ENCODE measurements around the gene SERTAD1. TPM values are rescaled to one million over a fixed set of nuclear protein-coding genes. Genes with fewer than 3 reads are reported as not detected.

Gene SERTAD1
- total RNA-seq, 1 experiment from 2014 or later = 12.3 TPM

GRCh38 chr19:40396886-40397567 is 28.8 kb downstream of the SERTAD1 start:
- no peak overlapping the region for H3K4me3 Mint-ChIP-seq (ENCODE audit: low read depth, unreplicated experiment)
- peaks cover 16% of the 10 kb centered on the region for H3K36me3 Mint-ChIP-seq (ENCODE audit: insufficient read depth, unreplicated experiment)
- DNase-seq = no peak
- CTCF ChIA-PET = interaction anchor here (1.1 kb wide), 1 partner anchor 16 kb away, joined by 3 read pairs; no protein-coding TSS in a partner anchor
- intact Hi-C loops (cut with micrococcal nuclease; ENCODE audit: unreplicated experiment) = no loop called here
- no peak for TF ChIP-seq CTCF (IDR thresholded peaks at IDR 0.05; ENCODE audit: unreplicated experiment)
- H3K9me3 Mint-ChIP-seq (ENCODE audit: low read depth, unreplicated experiment) = no peaks in the 10 kb centered on the region
- BruUV-seq (replicated peaks) = no TSS peak
- peaks cover 15% of the 10 kb centered on the region for H3K27me3 Mint-ChIP-seq (ENCODE audit: unreplicated experiment)
- no peak overlapping the region for H3K27ac Mint-ChIP-seq (ENCODE audit: unreplicated experiment)
- peaks cover 27% of the 10 kb centered on the region for H3K4me1 Mint-ChIP-seq (ENCODE audit: low read depth, unreplicated experiment)

- no TSS peak for BruUV-seq (replicated peaks)
- Mint-ChIP-seq H3K27ac (ENCODE audit: unreplicated experiment) (no peak overlapping the region), H3K36me3 (ENCODE audit: insufficient read depth, unreplicated experiment) (peaks cover 23% of the 10 kb centered on the region), H3K4me3 (ENCODE audit: low read depth, unreplicated experiment) (no peak overlapping the region), H3K27me3 (ENCODE audit: unreplicated experiment) (peaks cover 15% of the 10 kb centered on the region), H3K4me1 (ENCODE audit: low read depth, unreplicated experiment) (peaks cover 35% of the 10 kb centered on the region), H3K9me3 (ENCODE audit: low read depth, unreplicated experiment) (no peaks in the 10 kb centered on the region)
- no peak for DNase-seq
- TF ChIP-seq CTCF (IDR thresholded peaks at IDR 0.05; ENCODE audit: unreplicated experiment) = no peak
- intact Hi-C loops (cut with micrococcal nuclease; ENCODE audit: unreplicated experiment) = no loop called here
- CTCF ChIA-PET = interaction anchor here (0.9 kb wide), 1 partner anchor 9 kb away, joined by 6 read pairs; no protein-coding TSS in a partner anchor
These were observed 29.8 kb downstream of the SERTAD1 start for GRCh38 chr19:40395956-40396355.

GRCh38 chr19:40394816-40395210 is 31.0 kb downstream of the SERTAD1 start:
- DNase-seq = no peak
- Mint-ChIP-seq H3K27ac (ENCODE audit: unreplicated experiment) (no peak overlapping the region), H3K4me1 (ENCODE audit: low read depth, unreplicated experiment) (peaks cover 35% of the 10 kb centered on the region), H3K4me3 (ENCODE audit: low read depth, unreplicated experiment) (no peak overlapping the region), H3K27me3 (ENCODE audit: unreplicated experiment) (peaks cover 14% of the 10 kb centered on the region), H3K36me3 (ENCODE audit: insufficient read depth, unreplicated experiment) (peaks cover 23% of the 10 kb centered on the region), H3K9me3 (ENCODE audit: low read depth, unreplicated experiment) (no peaks in the 10 kb centered on the region)
- BruUV-seq (replicated peaks) = no TSS peak
- TF ChIP-seq CTCF (IDR thresholded peaks at IDR 0.05; ENCODE audit: unreplicated experiment) = no peak
- CTCF ChIA-PET = no interaction called here
- intact Hi-C loops (cut with micrococcal nuclease; ENCODE audit: unreplicated experiment) = no loop called here

- intact Hi-C loops (cut with micrococcal nuclease; ENCODE audit: unreplicated experiment) = no loop called here
- Mint-ChIP-seq H3K9me3 (ENCODE audit: low read depth, unreplicated experiment) (no peaks in the 10 kb centered on the region), H3K27me3 (ENCODE audit: unreplicated experiment) (peaks cover 7% of the 10 kb centered on the region), H3K4me3 (ENCODE audit: low read depth, unreplicated experiment) (no peak overlapping the region), H3K4me1 (ENCODE audit: low read depth, unreplicated experiment) (peaks cover 31% of the 10 kb centered on the region), H3K27ac (ENCODE audit: unreplicated experiment) (peak overlapping the region; percentile 68), H3K36me3 (ENCODE audit: insufficient read depth, unreplicated experiment) (peaks cover 23% of the 10 kb centered on the region)
- BruUV-seq (replicated peaks) = no TSS peak
- TF ChIP-seq CTCF (IDR thresholded peaks at IDR 0.05; ENCODE audit: unreplicated experiment) = no peak
- CTCF ChIA-PET = no interaction called here
- DNase-seq = no peak
These were observed 31.6 kb downstream of the SERTAD1 start for GRCh38 chr19:40393894-40394815.
